PC-3 (cell line): ENCODE measurements around the gene RBM26. TPM values are rescaled to one million over a fixed set of nuclear protein-coding genes. Genes with fewer than 3 reads are reported as not detected.
A peak's percentile ranks its signal among the peaks of the same experiment; 100 is the strongest.

ENCODE experiments used
- ATAC-seq: fragments of 200-7000 bp; cut with Tn5 transposase; 2 replicates; pipeline ENCODE4 v1.9.1; 2020; ENCODE audit warnings: mild to moderate bottlenecking, moderate library complexity
- Bru-seq: library from RNA; stranded (reverse); fragments of 400-500 nt; gene quantifications from one replicate; lab custom pipeline; 2021; lab: Mats Ljungman, UMichigan
- BruChase-seq, 2 experiments: library from RNA; stranded (reverse); fragments of 400-500 nt; gene quantifications; one replicate each; lab custom pipeline; 2021; lab: Mats Ljungman, UMichigan
- BruUV-seq: library from RNA; stranded (reverse); fragments of 400-500 nt; replicated peaks from 2 replicates; lab custom pipeline; 2021; lab: Mats Ljungman, UMichigan
- CTCF ChIA-PET: fragments of 300-600 bp; sonication (Branson Sonifier 250); formaldehyde crosslinking; loops from one replicate; lab custom pipeline; 2022; ENCODE audit warnings: antibody characterized with exemption; lab: Charles Lee
- POLR2A ChIA-PET: fragments of 300-600 bp; sonication (Branson Sonifier 250); formaldehyde crosslinking; loops from one replicate; lab custom pipeline; 2022; ENCODE audit warnings: antibody characterized with exemption; ENCODE audit not compliant: unreplicated experiment; lab: Charles Lee
- DNase-seq: peaks from one replicate; pipeline ENCODE4 v3.0.0-alpha.2; 2015
- H2AFZ ChIP-seq: fragments of 300-600 bp; sonication (generic); 2 replicates; pipeline ENCODE4 v1.6.0; 2016; ENCODE audit warnings: antibody characterized with exemption, low read length
- H3F3A ChIP-seq: fragments of 300-600 bp; sonication (generic); one replicate; pipeline ENCODE4 v1.6.0; 2017; ENCODE audit warnings: antibody characterized with exemption, low read length, control low read depth, mild to moderate bottlenecking; ENCODE audit not compliant: unreplicated experiment
- H3K27ac ChIP-seq: fragments of 300-600 bp; sonication (generic); 2 replicates; pipeline ENCODE4 v1.5.1; 2016; ENCODE audit warnings: mild to moderate bottlenecking, low read length
- H3K27me3 ChIP-seq: fragments of 300-600 bp; sonication (generic); 2 replicates; pipeline ENCODE4 v1.6.1; 2016; ENCODE audit warnings: low read length, mixed read lengths
- H3K36me3 ChIP-seq: fragments of 300-600 bp; sonication (generic); 2 replicates; pipeline ENCODE4 v1.6.1; 2016; ENCODE audit warnings: low read depth, mixed run types, low read length, mixed read lengths
- H3K4me1 ChIP-seq: fragments of 300-600 bp; sonication (generic); 2 replicates; pipeline ENCODE4 v1.5.1; 2016; ENCODE audit warnings: low read length; ENCODE audit not compliant: insufficient read depth
- H3K4me2 ChIP-seq: fragments of 300-600 bp; sonication (generic); 2 replicates; pipeline ENCODE4 v1.6.0; 2016; ENCODE audit warnings: low read length
- H3K4me3 ChIP-seq: fragments of 300-600 bp; sonication (generic); 2 replicates; pipeline ENCODE4 v1.5.1; 2016; ENCODE audit warnings: mild to moderate bottlenecking, low read length, mixed read lengths
- H3K79me2 ChIP-seq: fragments of 300-600 bp; sonication (generic); 2 replicates; pipeline ENCODE4 v1.6.1; 2017; ENCODE audit warnings: low read length, mixed read lengths
- H3K9ac ChIP-seq: fragments of 300-600 bp; sonication (generic); 2 replicates; pipeline ENCODE4 v1.6.0; 2016; ENCODE audit warnings: mild to moderate bottlenecking, low read length
- H3K9me2 ChIP-seq: fragments of 300-600 bp; sonication (generic); replicated peaks from 2 replicates; pipeline ENCODE4 v1.6.1; 2016; ENCODE audit warnings: mixed run types, low read length, mixed read lengths
- H3K9me3 ChIP-seq: fragments of 300-600 bp; sonication (generic); 2 replicates; pipeline ENCODE4 v1.6.1; 2016; ENCODE audit warnings: low read length, mixed read lengths
- H4K20me1 ChIP-seq: fragments of 300-600 bp; sonication (generic); 2 replicates; pipeline ENCODE4 v1.6.1; 2016; ENCODE audit warnings: low read length, mixed read lengths
- EZH2 ChIP-seq: fragments of 300-600 bp; sonication (generic); IDR thresholded peaks from one replicate; pipeline ENCODE4 v1.6.1; 2017; ENCODE audit warnings: antibody characterized with exemption, mild to moderate bottlenecking, low read length; ENCODE audit not compliant: unreplicated experiment
- EZH2phosphoT487 ChIP-seq: fragments of 300-600 bp; sonication (generic); IDR thresholded peaks from 2 replicates; pipeline ENCODE4 v1.6.1; 2018; ENCODE audit warnings: mild to moderate bottlenecking, antibody characterized with exemption, low read length, borderline replicate concordance
- intact Hi-C: fragments of 100-400 bp; cut with micrococcal nuclease; formaldehyde crosslinking; loops from 2 replicates; pipeline ENCODE4 v1.9.0; 2023
- long read RNA-seq: library from polyadenylated mRNA; unstranded; transcript quantifications from one replicate; pipeline ENCODE4 v2.0.0, GENCODE V29; 2021; ENCODE audit not compliant: unreplicated experiment
- total RNA-seq: library from RNA; depleted of rRNA; stranded (reverse); fragments of >200 nt; gene quantifications from 2 replicates; pipeline ENCODE4 v1.2.3, GENCODE V29; 2014; rRNA removed
- TF ChIP-seq, protein P1 (sequence below): fragments of 300-600 bp; sonication (generic); conservative IDR thresholded peaks from 2 replicates; pipeline ENCODE4 v1.5.1; 2017; ENCODE audit warnings: antibody characterized with exemption, low read depth, mild to moderate bottlenecking, low read length

The RBM26 gene
- total RNA-seq (15.8 and 16.1 TPM in 2 replicates), Bru-seq, nascent RNA (percentile 90 among the genes with signal in this experiment), BruChase-seq, experiment 1, labeled RNA remaining after a 6-hour chase (percentile 85 among the genes with signal in this experiment), BruChase-seq, experiment 2, labeled RNA remaining after a 2-hour chase (percentile 93 among the genes with signal in this experiment)
- long read RNA-seq, full-length matches to known transcripts: 4 of 30 reads
- long read RNA-seq, partial matches to known transcripts: 13 of 30 reads
- long read RNA-seq, other reads (novel, unspliced or antisense): 13 of 30 reads

GRCh38 chr13:79405831-79406596 lies at the start of gene RBM26:
Gene RBM26 (minus strand): TSS chr13:79406255. CDS start chr13:79405774, 481 bp downstream.
- H3K9me2 ChIP-seq: no peaks in the 10 kb centered on the region
- intact Hi-C loops: no loop called here
- no peaks in the 10 kb centered on the region for H3K36me3 ChIP-seq
- ChIA-PET CTCF (no interaction called here), POLR2A (interaction anchor here (0.6 kb wide), 1 partner anchor 935 kb away, joined by 4 read pairs; no protein-coding TSS in a partner anchor)
- H3K79me2 ChIP-seq: peaks cover 67% of the 10 kb centered on the region
- peaks cover 28% of the 10 kb centered on the region for H3K4me1 ChIP-seq
- peak within 1 kb of the TSS; percentile 75 for H3K27ac ChIP-seq
- peak; percentile 81 for ATAC-seq
- no peak for TF ChIP-seq EZH2phosphoT487
- TF ChIP-seq, protein P1, sequence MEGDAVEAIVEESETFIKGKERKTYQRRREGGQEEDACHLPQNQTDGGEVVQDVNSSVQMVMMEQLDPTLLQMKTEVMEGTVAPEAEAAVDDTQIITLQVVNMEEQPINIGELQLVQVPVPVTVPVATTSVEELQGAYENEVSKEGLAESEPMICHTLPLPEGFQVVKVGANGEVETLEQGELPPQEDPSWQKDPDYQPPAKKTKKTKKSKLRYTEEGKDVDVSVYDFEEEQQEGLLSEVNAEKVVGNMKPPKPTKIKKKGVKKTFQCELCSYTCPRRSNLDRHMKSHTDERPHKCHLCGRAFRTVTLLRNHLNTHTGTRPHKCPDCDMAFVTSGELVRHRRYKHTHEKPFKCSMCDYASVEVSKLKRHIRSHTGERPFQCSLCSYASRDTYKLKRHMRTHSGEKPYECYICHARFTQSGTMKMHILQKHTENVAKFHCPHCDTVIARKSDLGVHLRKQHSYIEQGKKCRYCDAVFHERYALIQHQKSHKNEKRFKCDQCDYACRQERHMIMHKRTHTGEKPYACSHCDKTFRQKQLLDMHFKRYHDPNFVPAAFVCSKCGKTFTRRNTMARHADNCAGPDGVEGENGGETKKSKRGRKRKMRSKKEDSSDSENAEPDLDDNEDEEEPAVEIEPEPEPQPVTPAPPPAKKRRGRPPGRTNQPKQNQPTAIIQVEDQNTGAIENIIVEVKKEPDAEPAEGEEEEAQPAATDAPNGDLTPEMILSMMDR: no peak
- TF ChIP-seq EZH2: no peak
- peak; percentile 93 for DNase-seq
- no peaks in the 10 kb centered on the region for H3K27me3 ChIP-seq
- H3K4me2 ChIP-seq: peak within 1 kb of the TSS; percentile 90
- H2AFZ ChIP-seq: peak within 1 kb of the TSS; percentile 71
- BruUV-seq: TSS peak; percentile 89
- H3K9me3 ChIP-seq: no peaks in the 10 kb centered on the region
- H4K20me1 ChIP-seq: peaks cover 36% of the 10 kb centered on the region
- H3K4me3 ChIP-seq: peak within 1 kb of the TSS; percentile 73
- peak within 1 kb of the TSS; percentile 97 for H3K9ac ChIP-seq
- H3F3A ChIP-seq: no peaks in the 10 kb centered on the region

DNA sequence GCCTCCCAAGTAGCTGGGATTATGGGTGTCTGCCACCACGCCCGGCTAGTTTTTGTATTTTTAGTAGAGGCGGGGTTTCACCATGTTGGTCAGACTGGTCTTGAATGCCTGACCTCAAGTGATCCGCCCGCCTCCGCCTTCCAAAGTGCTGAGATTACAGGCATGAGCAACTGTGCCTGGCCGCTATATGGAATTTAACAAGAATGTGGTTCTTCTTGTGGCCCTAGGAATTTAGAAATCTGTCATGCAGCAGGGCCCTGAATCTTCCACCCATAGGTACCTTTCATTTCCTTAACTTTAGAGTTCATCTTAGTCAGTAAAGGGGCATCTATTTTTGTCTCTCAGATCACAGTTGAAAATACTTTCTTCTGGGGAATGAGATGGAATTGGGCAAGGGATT lies 49.3 kb upstream of the RBM26 start:
- Histone ChIP-seq H3K4me3 (no peak overlapping the region), H2AFZ (no peak overlapping the region), H3K27me3 (no peaks in the 10 kb centered on the region), H3K27ac (no peak overlapping the region), H4K20me1 (no peaks in the 10 kb centered on the region), H3K79me2 (no peaks in the 10 kb centered on the region), H3K9ac (no peak overlapping the region), H3K4me1 (peaks cover 24% of the 10 kb centered on the region), H3K36me3 (no peaks in the 10 kb centered on the region), H3K9me2 (no peaks in the 10 kb centered on the region), H3K9me3 (no peaks in the 10 kb centered on the region), H3F3A (no peaks in the 10 kb centered on the region), H3K4me2 (no peak overlapping the region)
- BruUV-seq: no TSS peak
- CTCF ChIA-PET: no interaction called here
- POLR2A ChIA-PET: no interaction called here
- TF ChIP-seq EZH2: no peak
- no peak for TF ChIP-seq EZH2phosphoT487
- TF ChIP-seq, protein P1: no peak
- intact Hi-C loops: no loop called here
- DNase-seq (peak; percentile 42), ATAC-seq (no peak)
